ENCODE measurements around the gene CFAP141.
"Not testable (repeated sequence)": the region's sequence is repeated elsewhere in the genome, so short reads cannot be mapped to it uniquely, and the experiment has no call there.

CFAP141 gene

GRCh38 chr1:154206196-154206595 lies at the start of gene CFAP141:
Gene CFAP141, minus strand, starts transcription at chr1:154206333. Its CDS starts 26 bp downstream, at chr1:154206307.
- no peak for DNase-seq

GRCh38 chr1:154253671-154254070 lies 47.5 kb upstream of the CFAP141 start:
- DNase-seq, result no peak

GRCh38 chr1:154241703-154242351 lies 35.7 kb upstream of the CFAP141 start:
- no peak for DNase-seq

- no peak for DNase-seq
Observed at GRCh38 chr1:154240294-154240833, 34.2 kb upstream of the CFAP141 start.

- no peak for DNase-seq
Observed at GRCh38 chr1:154239491-154239890, 33.4 kb upstream of the CFAP141 start.

- DNase-seq, result no peak
Observed at GRCh38 chr1:154237880-154238506, 31.9 kb upstream of the CFAP141 start.

- no peak for DNase-seq
Observed at GRCh38 chr1:154237435-154237834, 31.3 kb upstream of the CFAP141 start.

GRCh38 chr1:154236855-154237254 lies 30.7 kb upstream of the CFAP141 start:
- DNase-seq, result no peak

GRCh38 chr1:154233127-154233526 lies 27.0 kb upstream of the CFAP141 start:
- not testable (repeated sequence) for DNase-seq

- not testable (repeated sequence) for DNase-seq
Observed at GRCh38 chr1:154231112-154231511, 25.0 kb upstream of the CFAP141 start.

GRCh38 chr1:154225370-154225769 lies 19.2 kb upstream of the CFAP141 start:
- no peak for DNase-seq

- no peak for DNase-seq
Observed at GRCh38 chr1:154223621-154224020, 17.5 kb upstream of the CFAP141 start.

GRCh38 chr1:154222918-154223317 lies 16.8 kb upstream of the CFAP141 start:
- DNase-seq, result no peak

GRCh38 chr1:154222518-154222917 lies 16.4 kb upstream of the CFAP141 start:
- DNase-seq, result no peak

GRCh38 chr1:154221278-154222001 lies 15.3 kb upstream of the CFAP141 start:
- DNase-seq, result peak; percentile 31

- no peak for DNase-seq
Observed at GRCh38 chr1:154220970-154221277, 14.8 kb upstream of the CFAP141 start.

- peak; percentile 100 for DNase-seq
Observed at GRCh38 chr1:154220071-154220969, 14.2 kb upstream of the CFAP141 start, which contains the start of gene UBAP2L. Gene UBAP2L, plus strand, starts transcription at chr1:154220955. Its CDS starts 4,169 bp downstream, at chr1:154225124.

GRCh38 chr1:154219541-154219940 lies 13.4 kb upstream of the CFAP141 start:
- DNase-seq, result no peak

GRCh38 chr1:154218545-154218944 lies 12.4 kb upstream of the CFAP141 start:
- no peak for DNase-seq

GRCh38 chr1:154213274-154213673 lies 7.1 kb upstream of the CFAP141 start:
- no peak for DNase-seq

- DNase-seq, result no peak
Observed at GRCh38 chr1:154212083-154212482, 6.0 kb upstream of the CFAP141 start.

GRCh38 chr1:154208677-154209388 lies 2.7 kb upstream of the CFAP141 start:
- DNase-seq, result no peak
